ENCODE data around the gene CNTN5. TPM values are rescaled to one million over a fixed set of nuclear protein-coding genes. Genes with fewer than 3 reads are reported as not detected.
A peak's percentile ranks its signal among the peaks of the same experiment; 100 is the strongest.

Gene CNTN5
- total RNA-seq, 4 donors from 2014 or later: not detected

GRCh38 chr11:100396266-100396665, 1375.5 kb downstream of the CNTN5 start:
- intact Hi-C loops (cut with DNase I; ENCODE audit: low total_unique reads): no loop called here
- no peak for DNase-seq (ENCODE audit: low spot score in 2 of 2)
- WGBS, 2 donors: 46 to 58% methylated on average over 3 of the region's 3 CpGs
- no peak for TF ChIP-seq POLR2A (IDR thresholded peaks at IDR 0.05)
- TF ChIP-seq, protein P1, sequence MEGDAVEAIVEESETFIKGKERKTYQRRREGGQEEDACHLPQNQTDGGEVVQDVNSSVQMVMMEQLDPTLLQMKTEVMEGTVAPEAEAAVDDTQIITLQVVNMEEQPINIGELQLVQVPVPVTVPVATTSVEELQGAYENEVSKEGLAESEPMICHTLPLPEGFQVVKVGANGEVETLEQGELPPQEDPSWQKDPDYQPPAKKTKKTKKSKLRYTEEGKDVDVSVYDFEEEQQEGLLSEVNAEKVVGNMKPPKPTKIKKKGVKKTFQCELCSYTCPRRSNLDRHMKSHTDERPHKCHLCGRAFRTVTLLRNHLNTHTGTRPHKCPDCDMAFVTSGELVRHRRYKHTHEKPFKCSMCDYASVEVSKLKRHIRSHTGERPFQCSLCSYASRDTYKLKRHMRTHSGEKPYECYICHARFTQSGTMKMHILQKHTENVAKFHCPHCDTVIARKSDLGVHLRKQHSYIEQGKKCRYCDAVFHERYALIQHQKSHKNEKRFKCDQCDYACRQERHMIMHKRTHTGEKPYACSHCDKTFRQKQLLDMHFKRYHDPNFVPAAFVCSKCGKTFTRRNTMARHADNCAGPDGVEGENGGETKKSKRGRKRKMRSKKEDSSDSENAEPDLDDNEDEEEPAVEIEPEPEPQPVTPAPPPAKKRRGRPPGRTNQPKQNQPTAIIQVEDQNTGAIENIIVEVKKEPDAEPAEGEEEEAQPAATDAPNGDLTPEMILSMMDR (IDR thresholded peaks at IDR 0.05): no peak
- H3K4me3 ChIP-seq (ENCODE audit: low read depth, poor library complexity, severe bottlenecking): no peak overlapping the region

DNA sequence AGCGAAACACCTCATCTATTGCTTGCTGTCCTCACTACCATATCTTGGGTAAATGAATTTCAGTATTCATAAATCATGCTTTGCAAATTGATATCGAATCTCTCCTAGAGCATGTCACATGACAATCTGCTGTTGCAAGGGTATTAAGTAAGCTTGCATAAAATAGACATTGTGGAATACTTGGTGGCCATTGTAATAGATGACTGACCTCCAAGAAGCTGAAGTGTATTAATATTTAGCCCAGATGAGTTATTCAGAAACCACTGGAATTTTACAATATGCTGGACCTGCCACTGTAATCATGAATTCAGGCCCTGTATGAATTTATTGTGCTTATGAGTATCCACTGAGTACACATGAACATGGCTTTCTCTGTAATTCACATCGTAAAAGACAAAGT, 1376.7 kb downstream of the CNTN5 start:
- 89 to 90% methylated on average over 3 of the region's 3 CpGs for WGBS, 2 donors
- intact Hi-C loops (cut with DNase I; ENCODE audit: low total_unique reads): no loop called here
- TF ChIP-seq, protein P1 (IDR thresholded peaks at IDR 0.05): no peak
- no peak for TF ChIP-seq POLR2A (IDR thresholded peaks at IDR 0.05)
- no peak overlapping the region for H3K4me3 ChIP-seq (ENCODE audit: low read depth, poor library complexity, severe bottlenecking)
- DNase-seq (ENCODE audit: low spot score in 2 of 2): no peak

GRCh38 chr11:100403816-100404215, 1383.1 kb downstream of the CNTN5 start:
- TF ChIP-seq, protein P1 (IDR thresholded peaks at IDR 0.05): no peak
- TF ChIP-seq POLR2A (IDR thresholded peaks at IDR 0.05): no peak
- 36 to 54% methylated on average over 2 of the region's 2 CpGs for WGBS, 2 donors
- intact Hi-C loops (cut with DNase I; ENCODE audit: low total_unique reads): no loop called here
- no peak overlapping the region for H3K4me3 ChIP-seq (ENCODE audit: low read depth, poor library complexity, severe bottlenecking)
- DNase-seq (ENCODE audit: low spot score in 2 of 2): no peak

GRCh38 chr11:100404907-100405306, 1384.2 kb downstream of the CNTN5 start:
- no peak for TF ChIP-seq POLR2A (IDR thresholded peaks at IDR 0.05)
- TF ChIP-seq, protein P1 (IDR thresholded peaks at IDR 0.05): no peak
- intact Hi-C loops (cut with DNase I; ENCODE audit: low total_unique reads): no loop called here
- no peak overlapping the region for H3K4me3 ChIP-seq (ENCODE audit: low read depth, poor library complexity, severe bottlenecking)
- 76 to 79% methylated on average over 10 of the region's 10 CpGs for WGBS, 2 donors
- DNase-seq (ENCODE audit: low spot score in 2 of 2): peak in 1 of 2 donors; percentile 62

All from lower leg skin (tissue), 4 donors.